C4-2B (cell line): Measurements from ENCODE around the gene CLDN24.

ENCODE experiments used
- ZFX ChIP-seq: fragments of 450-650 bp; IDR thresholded peaks from 2 replicates; pipeline ENCODE4 v1.6.1; 2017
- TF ChIP-seq, protein P1 (sequence below): fragments of 450-650 bp; conservative IDR thresholded peaks from 2 replicates; pipeline ENCODE4 v1.5.1; 2017; ENCODE audit warnings: mild to moderate bottlenecking

- TF ChIP-seq, protein P1, sequence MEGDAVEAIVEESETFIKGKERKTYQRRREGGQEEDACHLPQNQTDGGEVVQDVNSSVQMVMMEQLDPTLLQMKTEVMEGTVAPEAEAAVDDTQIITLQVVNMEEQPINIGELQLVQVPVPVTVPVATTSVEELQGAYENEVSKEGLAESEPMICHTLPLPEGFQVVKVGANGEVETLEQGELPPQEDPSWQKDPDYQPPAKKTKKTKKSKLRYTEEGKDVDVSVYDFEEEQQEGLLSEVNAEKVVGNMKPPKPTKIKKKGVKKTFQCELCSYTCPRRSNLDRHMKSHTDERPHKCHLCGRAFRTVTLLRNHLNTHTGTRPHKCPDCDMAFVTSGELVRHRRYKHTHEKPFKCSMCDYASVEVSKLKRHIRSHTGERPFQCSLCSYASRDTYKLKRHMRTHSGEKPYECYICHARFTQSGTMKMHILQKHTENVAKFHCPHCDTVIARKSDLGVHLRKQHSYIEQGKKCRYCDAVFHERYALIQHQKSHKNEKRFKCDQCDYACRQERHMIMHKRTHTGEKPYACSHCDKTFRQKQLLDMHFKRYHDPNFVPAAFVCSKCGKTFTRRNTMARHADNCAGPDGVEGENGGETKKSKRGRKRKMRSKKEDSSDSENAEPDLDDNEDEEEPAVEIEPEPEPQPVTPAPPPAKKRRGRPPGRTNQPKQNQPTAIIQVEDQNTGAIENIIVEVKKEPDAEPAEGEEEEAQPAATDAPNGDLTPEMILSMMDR, result no peak
- TF ChIP-seq ZFX, result no peak
These were observed 5.6 kb upstream of the CLDN24 start for GRCh38 chr4:183327827-183328226.
